Trophoblast cell (in vitro differentiated cells and primary cell): ENCODE results near the gene TMIE.

Experiments
- DNase-seq, 2 donors: peaks; one replicate each; pipeline ENCODE4 v3.0.0-alpha.2; 2016
- H2AFZ ChIP-seq: 2 replicates; pipeline ENCODE4 v1.6.1; 2013; ENCODE audit warnings: low read length, moderate library complexity, mild to moderate bottlenecking; ENCODE audit not compliant: insufficient read depth, poor library complexity
- H2AK5ac ChIP-seq: 2 replicates; pipeline ENCODE4 v1.6.1; 2013; ENCODE audit warnings: mild to moderate bottlenecking, low read length
- H2BK120ac ChIP-seq: 2 replicates; pipeline ENCODE4 v1.6.1; 2013; ENCODE audit warnings: low read length, mild to moderate bottlenecking, moderate library complexity; ENCODE audit not compliant: insufficient read depth, poor library complexity
- H2BK12ac ChIP-seq: 2 replicates; pipeline ENCODE4 v1.6.1; 2013; ENCODE audit warnings: mild to moderate bottlenecking, low read length, moderate library complexity
- H2BK5ac ChIP-seq: 2 replicates; pipeline ENCODE4 v1.6.1; 2013; ENCODE audit warnings: low read length, low read depth, moderate library complexity, mild to moderate bottlenecking; ENCODE audit not compliant: poor library complexity
- H3K14ac ChIP-seq: 2 replicates; pipeline ENCODE4 v1.6.1; 2013; ENCODE audit warnings: mild to moderate bottlenecking, low read length
- H3K18ac ChIP-seq: 2 replicates; pipeline ENCODE4 v1.6.1; 2013; ENCODE audit warnings: mild to moderate bottlenecking, low read length
- H3K23ac ChIP-seq: 2 replicates; pipeline ENCODE4 v1.6.1; 2013; ENCODE audit warnings: low read length
- H3K27ac ChIP-seq: 2 replicates; pipeline ENCODE4 v1.5.1; 2013; ENCODE audit warnings: low read depth, mild to moderate bottlenecking, inconsistent platforms, low read length, moderate library complexity
- H3K27me3 ChIP-seq: 2 replicates; pipeline ENCODE4 v1.6.1; 2013; ENCODE audit warnings: inconsistent platforms, mild to moderate bottlenecking, low read length, moderate library complexity; ENCODE audit not compliant: insufficient read depth
- H3K36me3 ChIP-seq, 2 experiments: 1 replicate in 1 of 2; 2 replicates in 1 of 2; pipeline ENCODE4 v1.6.1; 2013; ENCODE audit warnings: low read length in 2 of 2, mild to moderate bottlenecking in 2 of 2, moderate library complexity in 1 of 2; ENCODE audit not compliant: insufficient read depth in 2 of 2, control insufficient read depth in 1 of 2
- H3K4ac ChIP-seq: 2 replicates; pipeline ENCODE4 v1.6.1; 2013; ENCODE audit warnings: low read depth, mild to moderate bottlenecking, low read length, moderate library complexity
- H3K4me1 ChIP-seq, 2 experiments: 1 replicate in 1 of 2; 2 replicates in 1 of 2; pipeline ENCODE4 v1.6.1; 2013; ENCODE audit warnings: low read length in 2 of 2, mild to moderate bottlenecking in 2 of 2, moderate library complexity in 1 of 2; ENCODE audit not compliant: insufficient read depth in 2 of 2, control insufficient read depth in 1 of 2
- H3K4me2 ChIP-seq: 2 replicates; pipeline ENCODE4 v1.6.1; 2013; ENCODE audit warnings: inconsistent platforms, mild to moderate bottlenecking, low read length, moderate library complexity
- H3K4me3 ChIP-seq: 2 replicates; pipeline ENCODE4 v1.5.1; 2013; ENCODE audit warnings: mild to moderate bottlenecking, low read depth, low read length, inconsistent platforms
- H3K79me1 ChIP-seq: one replicate; pipeline ENCODE4 v1.6.1; 2013; ENCODE audit warnings: low read length
- H3K79me2 ChIP-seq: 2 replicates; pipeline ENCODE4 v1.6.1; 2013; ENCODE audit warnings: low read length, mild to moderate bottlenecking; ENCODE audit not compliant: control insufficient read depth, insufficient read depth, poor library complexity
- H3K9ac ChIP-seq: 2 replicates; pipeline ENCODE4 v1.6.1; 2013; ENCODE audit warnings: mild to moderate bottlenecking, low read length
- H3K9me3 ChIP-seq: 2 replicates; pipeline ENCODE4 v1.6.1; 2013; ENCODE audit warnings: low read depth, mild to moderate bottlenecking, control low read depth, inconsistent platforms, low read length; ENCODE audit not compliant: insufficient read depth
- H4K12ac ChIP-seq: 2 replicates; pipeline ENCODE4 v1.6.1; 2013; ENCODE audit warnings: low read depth, mild to moderate bottlenecking, low read length, moderate library complexity
- H4K8ac ChIP-seq: 2 replicates; pipeline ENCODE4 v1.6.1; 2013; ENCODE audit warnings: low read depth, mild to moderate bottlenecking, low read length, moderate library complexity
- H4K91ac ChIP-seq: one replicate; pipeline ENCODE4 v1.6.1; 2013; ENCODE audit warnings: low read depth, mild to moderate bottlenecking, low read length, moderate library complexity
- WGBS: extraction: QIAGEN DNeasy Blood & Tissue Kit; methylation state at CpG from one replicate; pipeline ENCODE4 v1.1.7; 2013; ENCODE audit warnings: missing lambda C conversion rate; ENCODE audit not compliant: insufficient read length, insufficient coverage; ENCODE audit errors: extremely low coverage; 5-methylcytosine and 5-hydroxymethylcytosine counted together

The TMIE gene

DNA sequence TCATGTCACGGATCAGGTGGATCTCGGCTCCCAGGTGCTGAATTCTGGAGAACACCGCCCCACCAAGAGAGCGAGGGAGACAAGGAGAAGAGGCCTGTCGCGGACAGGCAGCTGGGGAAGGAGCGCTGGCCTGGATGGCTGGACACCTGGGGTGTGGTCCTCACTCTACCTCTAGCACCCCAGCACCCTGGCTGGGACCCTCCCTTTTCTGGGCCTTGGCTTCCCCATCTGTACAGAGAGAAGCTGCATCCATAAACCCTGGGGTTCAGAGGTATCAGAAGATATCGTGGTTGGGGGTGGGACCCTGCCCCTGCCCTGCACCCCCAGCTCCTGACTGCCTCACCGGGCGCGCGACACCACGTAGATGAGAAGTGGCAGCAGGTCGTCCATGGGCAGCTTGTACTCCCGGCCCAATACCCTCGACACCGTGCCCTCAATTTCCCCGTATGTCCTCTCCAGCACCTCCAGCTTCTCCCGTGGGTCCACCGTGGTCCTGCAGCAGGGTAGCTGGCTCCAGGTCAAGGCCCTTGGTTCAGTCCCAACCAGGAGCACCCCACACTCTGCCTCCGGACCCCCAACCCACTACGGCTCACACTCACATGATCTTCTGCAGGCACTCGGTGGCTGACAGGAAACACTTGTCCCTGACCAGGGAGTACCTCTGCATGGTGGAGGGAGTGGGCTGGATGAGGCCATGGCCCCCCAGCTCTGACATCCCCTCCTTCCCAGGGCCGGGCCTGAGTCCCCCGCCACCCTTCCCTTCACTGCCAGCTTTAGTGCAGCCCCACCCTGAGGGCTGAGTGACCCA, 29.4 kb upstream of the TMIE start:
- Histone ChIP-seq H3K4me2 (no peak overlapping the region), H3K79me1 (no peaks in the 10 kb centered on the region), H3K4me1 (no peaks in the 10 kb centered on the region), H3K9me3 (peaks cover 3% of the 10 kb centered on the region), H2BK5ac (no peak overlapping the region), H3K18ac (no peak overlapping the region), H2AK5ac (no peak overlapping the region), H3K14ac (no peak overlapping the region), H3K36me3 (peaks cover 3 to 4% of the 10 kb centered on the region in 2 experiments), H4K8ac (no peak overlapping the region), H3K27ac (no peak overlapping the region), H3K9ac (no peak overlapping the region), H2BK120ac (no peak overlapping the region), H4K91ac (no peak overlapping the region), H3K27me3 (no peaks in the 10 kb centered on the region), H4K12ac (no peak overlapping the region), H3K4ac (no peak overlapping the region), H3K23ac (no peak overlapping the region), H2AFZ (no peak overlapping the region), H3K4me3 (no peak overlapping the region), H2BK12ac (no peak overlapping the region), H3K79me2 (no peaks in the 10 kb centered on the region)
- no peak for DNase-seq
- WGBS: no CpG with 5 or more reads among the region's 25 CpGs

- Histone ChIP-seq H3K36me3 (peaks cover 3 to 4% of the 10 kb centered on the region in 2 experiments), H2BK12ac (no peak overlapping the region), H3K27me3 (no peaks in the 10 kb centered on the region), H2AFZ (no peak overlapping the region), H3K4me1 (no peaks in the 10 kb centered on the region), H3K4ac (no peak overlapping the region), H3K4me3 (no peak overlapping the region), H3K14ac (no peak overlapping the region), H3K79me2 (no peaks in the 10 kb centered on the region), H3K18ac (no peak overlapping the region), H2BK5ac (no peak overlapping the region), H4K8ac (no peak overlapping the region), H4K12ac (no peak overlapping the region), H3K23ac (no peak overlapping the region), H3K9ac (no peak overlapping the region), H3K4me2 (no peak overlapping the region), H3K9me3 (no peaks in the 10 kb centered on the region), H2BK120ac (no peak overlapping the region), H4K91ac (no peak overlapping the region), H2AK5ac (no peak overlapping the region), H3K27ac (no peak overlapping the region), H3K79me1 (no peaks in the 10 kb centered on the region)
- WGBS: no CpG with 5 or more reads among the region's 6 CpGs
- DNase-seq: no peak
These were observed 28.9 kb upstream of the TMIE start for GRCh38 chr3:46672349-46672695.

- no CpG with 5 or more reads among the region's 10 CpGs for WGBS
These were observed 27.8 kb upstream of the TMIE start for GRCh38 chr3:46673151-46674030.

GRCh38 chr3:46674031-46674845, 27.0 kb upstream of the TMIE start:
- H2AFZ ChIP-seq: no peak overlapping the region
- no CpG with 5 or more reads among the region's 12 CpGs for WGBS
- no peak overlapping the region for H2BK120ac ChIP-seq
- no peaks in the 10 kb centered on the region for H3K4me1 ChIP-seq
- no peak overlapping the region for H2BK5ac ChIP-seq
- H3K9me3 ChIP-seq: no peaks in the 10 kb centered on the region
- H3K18ac ChIP-seq: no peak overlapping the region
- no peaks in the 10 kb centered on the region for H3K79me2 ChIP-seq
- H3K14ac ChIP-seq: no peak overlapping the region
- DNase-seq: peak in 1 of 2 donors; percentile 28
- no peak overlapping the region for H3K4me2 ChIP-seq
- no peak overlapping the region for H4K91ac ChIP-seq
- H3K4ac ChIP-seq: no peak overlapping the region
- no peak overlapping the region for H4K12ac ChIP-seq
- H3K36me3 ChIP-seq: peaks cover 3 to 4% of the 10 kb centered on the region in 2 experiments
- no peak overlapping the region for H3K4me3 ChIP-seq
- H3K27me3 ChIP-seq: no peaks in the 10 kb centered on the region
- no peak overlapping the region for H2AK5ac ChIP-seq
- H4K8ac ChIP-seq: no peak overlapping the region
- no peak overlapping the region for H2BK12ac ChIP-seq
- H3K9ac ChIP-seq: no peak overlapping the region
- no peak overlapping the region for H3K23ac ChIP-seq
- H3K27ac ChIP-seq: no peak overlapping the region
- no peaks in the 10 kb centered on the region for H3K79me1 ChIP-seq

More at GRCh38 chr3:46673151-46674030, 27.8 kb upstream of the TMIE start:
- H3K79me1 ChIP-seq: no peaks in the 10 kb centered on the region
- no peak overlapping the region for H3K4me2 ChIP-seq
- H3K18ac ChIP-seq: no peak overlapping the region
- H4K91ac ChIP-seq: no peak overlapping the region
- no peak overlapping the region for H2AK5ac ChIP-seq
- no peak overlapping the region for H3K27ac ChIP-seq
- no peak overlapping the region for H2BK5ac ChIP-seq
- peaks cover 3 to 4% of the 10 kb centered on the region in 2 experiments for H3K36me3 ChIP-seq
- no peak overlapping the region for H2BK120ac ChIP-seq
- no peaks in the 10 kb centered on the region for H3K9me3 ChIP-seq
- H3K79me2 ChIP-seq: no peaks in the 10 kb centered on the region
- no peak overlapping the region for H4K8ac ChIP-seq
- H2AFZ ChIP-seq: no peak overlapping the region
- no peak overlapping the region for H3K14ac ChIP-seq
- no peak overlapping the region for H3K4ac ChIP-seq
- H3K4me3 ChIP-seq: no peak overlapping the region
- H3K9ac ChIP-seq: no peak overlapping the region
- H3K27me3 ChIP-seq: no peaks in the 10 kb centered on the region
- no peak overlapping the region for H2BK12ac ChIP-seq
- no peak for DNase-seq
- H4K12ac ChIP-seq: no peak overlapping the region
- no peak overlapping the region for H3K23ac ChIP-seq
- H3K4me1 ChIP-seq: no peaks in the 10 kb centered on the region
